RWPE2 (cell line): ENCODE data around the gene NECTIN2.
A peak's percentile ranks its signal among the peaks of the same experiment; 100 is the strongest.
"Not testable (repeated sequence)": the region's sequence is repeated elsewhere in the genome, so short reads cannot be mapped to it uniquely, and the experiment has no call there.

ENCODE experiments used
- ATAC-seq: fragments of 200-7000 bp; cut with Tn5 transposase; 3 replicates; pipeline ENCODE4 v1.9.1; 2021; ENCODE audit warnings: low read depth
- DNase-seq: peaks from one replicate; pipeline ENCODE4 v3.0.0-alpha.2; 2020; ENCODE audit warnings: low spot score
- H3K27ac ChIP-seq: fragments of 450-650 bp; 2 replicates; pipeline ENCODE4 v1.5.1; 2017; ENCODE audit warnings: mild to moderate bottlenecking; ENCODE audit not compliant: poor library complexity, severe bottlenecking
- H3K27me3 ChIP-seq: fragments of 250-450 bp; sonication (Bioruptor Pico); 2 replicates; pipeline ENCODE4 v1.5.1; 2021; ENCODE audit warnings: mild to moderate bottlenecking, moderate library complexity; ENCODE audit not compliant: insufficient read depth, poor library complexity, severe bottlenecking
- H3K36me3 ChIP-seq: fragments of 250-450 bp; sonication (Bioruptor Pico); 2 replicates; pipeline ENCODE4 v1.5.1; 2020; ENCODE audit warnings: low read depth, mild to moderate bottlenecking, moderate library complexity
- H3K4me1 ChIP-seq: fragments of 250-450 bp; sonication (Bioruptor Pico); 2 replicates; pipeline ENCODE4 v1.5.1; 2021; ENCODE audit warnings: mild to moderate bottlenecking, moderate library complexity; ENCODE audit not compliant: insufficient read depth, poor library complexity, severe bottlenecking
- H3K4me3 ChIP-seq: fragments of 250-450 bp; sonication (Bioruptor Pico); 2 replicates; pipeline ENCODE4 v1.5.1; 2021; ENCODE audit warnings: mild to moderate bottlenecking, moderate library complexity; ENCODE audit not compliant: severe bottlenecking
- H3K9me3 ChIP-seq: fragments of 250-450 bp; sonication (Bioruptor Pico); 2 replicates; pipeline ENCODE4 v1.5.1; 2021; ENCODE audit warnings: mild to moderate bottlenecking, moderate library complexity; ENCODE audit not compliant: severe bottlenecking
- CTCF ChIP-seq: fragments of 450-650 bp; IDR thresholded peaks from one replicate; pipeline ENCODE4 v1.5.1; 2017; ENCODE audit warnings: mild to moderate bottlenecking, moderate library complexity; ENCODE audit not compliant: poor library complexity, severe bottlenecking

Gene NECTIN2

GRCh38 chr19:44924243-44924725 lies 78.2 kb downstream of the NECTIN2 start:
- ATAC-seq: no peak
- no peak overlapping the region for H3K27ac ChIP-seq
- TF ChIP-seq CTCF: no peak

GRCh38 chr19:44925114-44925891 lies 79.2 kb downstream of the NECTIN2 start:
- Histone ChIP-seq H3K9me3 (no peaks in the 10 kb centered on the region), H3K4me3 (no peak overlapping the region), H3K36me3 (no peaks in the 10 kb centered on the region), H3K27ac (no peak overlapping the region), H3K4me1 (no peaks in the 10 kb centered on the region), H3K27me3 (no peaks in the 10 kb centered on the region)
- no peak for DNase-seq
- TF ChIP-seq CTCF: no peak
- ATAC-seq: no peak

More at GRCh38 chr19:44924243-44924725, 78.2 kb downstream of the NECTIN2 start:
- H3K4me3 ChIP-seq: no peak overlapping the region
- no peaks in the 10 kb centered on the region for H3K9me3 ChIP-seq
- no peak for DNase-seq
- H3K27me3 ChIP-seq: no peaks in the 10 kb centered on the region
- H3K36me3 ChIP-seq: no peaks in the 10 kb centered on the region
- H3K4me1 ChIP-seq: no peaks in the 10 kb centered on the region

- not testable (repeated sequence) for DNase-seq
- ATAC-seq: peak; percentile 28; the same call in 2 of the 3 replicates
Measured at GRCh38 chr19:44926245-44927077, 80.4 kb downstream of the NECTIN2 start.

GRCh38 chr19:44927746-44928145 lies 81.6 kb downstream of the NECTIN2 start:
- Histone ChIP-seq H3K27ac (no peak overlapping the region), H3K4me1 (no peaks in the 10 kb centered on the region), H3K36me3 (no peaks in the 10 kb centered on the region), H3K27me3 (no peaks in the 10 kb centered on the region), H3K4me3 (no peak overlapping the region), H3K9me3 (no peaks in the 10 kb centered on the region)
- DNase-seq (no peak), ATAC-seq (no peak)
- no peak for TF ChIP-seq CTCF

More at GRCh38 chr19:44926245-44927077, 80.4 kb downstream of the NECTIN2 start:
- not testable (repeated sequence) for H3K4me1 ChIP-seq, H3K4me3 ChIP-seq, H3K9me3 ChIP-seq, H3K36me3 ChIP-seq, H3K27ac ChIP-seq, H3K27me3 ChIP-seq

GRCh38 chr19:44930088-44930487 lies 84.0 kb downstream of the NECTIN2 start:
- H3K27me3 ChIP-seq: no peaks in the 10 kb centered on the region
- H3K36me3 ChIP-seq: no peaks in the 10 kb centered on the region
- no peak for TF ChIP-seq CTCF
- H3K4me3 ChIP-seq: no peak overlapping the region
- no peaks in the 10 kb centered on the region for H3K9me3 ChIP-seq
- no peak overlapping the region for H3K27ac ChIP-seq
- no peaks in the 10 kb centered on the region for H3K4me1 ChIP-seq
- DNase-seq: no peak
- ATAC-seq: no peak
